ENCODE measurements around the gene RHOH. TPM values are rescaled to one million over a fixed set of nuclear protein-coding genes. Genes with fewer than 3 reads are reported as not detected.
A peak's percentile ranks its signal among the peaks of the same experiment; 100 is the strongest.

The RHOH gene
- total RNA-seq, 2 experiments from 2014 or later, result 38.2 to 83.2 TPM

GRCh38 chr4:40228497-40229365, 31.9 kb downstream of the RHOH start:
- TF ChIP-seq EZH2phosphoT487 (IDR thresholded peaks at IDR 0.05; ENCODE audit: borderline replicate concordance, low read depth, low read length) (no peak), CTCF (conservative IDR thresholded peaks at IDR 0.05; ENCODE audit: low read length) (peak; percentile 66)
- POLR2A ChIA-PET, result interaction anchor here (0.6 to 1.2 kb wide), 5 partner anchors 8 to 64 kb away, joined by 3 to 6 read pairs (median 4); no protein-coding TSS in a partner anchor
- H3K4me1 ChIP-seq (ENCODE audit: insufficient read depth, low read length, poor library complexity, severe bottlenecking), result peaks cover 12% of the 10 kb centered on the region
- no peak overlapping the region for H3K27ac ChIP-seq (ENCODE audit: low read depth, low read length, poor library complexity, severe bottlenecking)
- no peaks in the 10 kb centered on the region for H3K9me3 ChIP-seq (ENCODE audit: low read length)
- H2AFZ ChIP-seq (ENCODE audit: low read length), result no peak overlapping the region
- H3K9me2 ChIP-seq (ENCODE audit: insufficient read depth, low read length), result no peaks in the 10 kb centered on the region
- H4K20me1 ChIP-seq (ENCODE audit: insufficient read depth, low read length), result peaks cover 12% of the 10 kb centered on the region; the same call in 1 of the 2 replicates
- peaks cover 100% of the 10 kb centered on the region for H3K79me2 ChIP-seq (ENCODE audit: insufficient read depth, low read depth, low read length)
- no peak overlapping the region for H3K4me3 ChIP-seq (ENCODE audit: low read depth, low read length, poor library complexity, severe bottlenecking)
- intact Hi-C loops (cut with micrococcal nuclease; ENCODE audit: unreplicated experiment), result no loop called here
- BruUV-seq (replicated peaks), result no TSS peak
- peaks cover 86% of the 10 kb centered on the region for H3K36me3 ChIP-seq (ENCODE audit: insufficient read depth, low read length)
- CTCF ChIA-PET (ENCODE audit: unreplicated experiment), result interaction anchor here (1.6 kb wide), 1 partner anchor 79 kb away, joined by 3 read pairs; no protein-coding TSS in a partner anchor
- no peak for DNase-seq (ENCODE audit: low spot score)
- no peak overlapping the region for H3K4me2 ChIP-seq (ENCODE audit: low read length)

- peaks cover 4% of the 10 kb centered on the region for H3K4me1 ChIP-seq (ENCODE audit: insufficient read depth, low read length, poor library complexity, severe bottlenecking)
- ChIA-PET POLR2A (interaction anchor here (0.6 to 2.4 kb wide), 8 partner anchors 9 to 155 kb away, joined by 3 to 15 read pairs (median 4); no protein-coding TSS in a partner anchor), CTCF (ENCODE audit: unreplicated experiment) (interaction anchor here (0.8 kb wide), 1 partner anchor 86 kb away, joined by 3 read pairs; no protein-coding TSS in a partner anchor)
- H4K20me1 ChIP-seq (ENCODE audit: insufficient read depth, low read length), result peaks cover 9% of the 10 kb centered on the region; the same call in 1 of the 2 replicates
- H3K4me2 ChIP-seq (ENCODE audit: low read length), result no peak overlapping the region
- no peaks in the 10 kb centered on the region for H3K9me3 ChIP-seq (ENCODE audit: low read length)
- no peaks in the 10 kb centered on the region for H3K9me2 ChIP-seq (ENCODE audit: insufficient read depth, low read length)
- DNase-seq (ENCODE audit: low spot score), result no peak
- no peak overlapping the region for H2AFZ ChIP-seq (ENCODE audit: low read length)
- H3K79me2 ChIP-seq (ENCODE audit: insufficient read depth, low read depth, low read length), result peaks cover 100% of the 10 kb centered on the region
- H3K27ac ChIP-seq (ENCODE audit: low read depth, low read length, poor library complexity, severe bottlenecking), result no peak overlapping the region
- BruUV-seq (replicated peaks), result no TSS peak
- no peak overlapping the region for H3K4me3 ChIP-seq (ENCODE audit: low read depth, low read length, poor library complexity, severe bottlenecking)
- intact Hi-C loops (cut with micrococcal nuclease; ENCODE audit: unreplicated experiment), result no loop called here
- H3K36me3 ChIP-seq (ENCODE audit: insufficient read depth, low read length), result peaks cover 85% of the 10 kb centered on the region
- TF ChIP-seq EZH2phosphoT487 (IDR thresholded peaks at IDR 0.05; ENCODE audit: borderline replicate concordance, low read depth, low read length), result no peak
- TF ChIP-seq CTCF (conservative IDR thresholded peaks at IDR 0.05; ENCODE audit: low read length), result no peak
These were observed 34.6 kb downstream of the RHOH start for GRCh38 chr4:40231316-40231863.

All from OCI-LY7 (cell line).